ENCODE results near the gene LCTL.

The LCTL gene

GRCh38 chr15:66545255-66545654 is 20.5 kb downstream of the LCTL start:
- H3K4me2 ChIP-seq (ENCODE audit: low read length), result no peak overlapping the region
- H3F3A ChIP-seq (ENCODE audit: control insufficient read depth, insufficient read depth), result no peaks in the 10 kb centered on the region
- no peak for TF ChIP-seq EZH2phosphoT487 (IDR thresholded peaks at IDR 0.05; ENCODE audit: borderline replicate concordance, low read length)
- no peak for TF ChIP-seq CTCF (IDR thresholded peaks at IDR 0.05; ENCODE audit: low read depth, low read length, poor library complexity, severe bottlenecking)
- no peaks in the 10 kb centered on the region for H3K27me3 ChIP-seq (ENCODE audit: control insufficient read depth, low read length)
- no peaks in the 10 kb centered on the region for H3K79me2 ChIP-seq (ENCODE audit: control insufficient read depth, low read length)
- peaks cover 45% of the 10 kb centered on the region for H3K36me3 ChIP-seq (ENCODE audit: control insufficient read depth, low read length)
- H3K4me1 ChIP-seq (ENCODE audit: control insufficient read depth, low read length), result no peaks in the 10 kb centered on the region
- H3K27ac ChIP-seq (ENCODE audit: low read depth, low read length), result no peak overlapping the region
- H4K20me1 ChIP-seq (ENCODE audit: control insufficient read depth, insufficient read depth, low read depth, low read length), result no peaks in the 10 kb centered on the region
- no peak overlapping the region for H3K4me3 ChIP-seq (ENCODE audit: low read length)
- H3K9me3 ChIP-seq (ENCODE audit: control insufficient read depth, insufficient read depth, low read length), result no peaks in the 10 kb centered on the region
- H3K9me2 ChIP-seq (replicated peaks; ENCODE audit: control insufficient read depth, low read length), result no peaks in the 10 kb centered on the region

GRCh38 chr15:66542896-66543295 is 22.9 kb downstream of the LCTL start:
- no peaks in the 10 kb centered on the region for H3K9me3 ChIP-seq (ENCODE audit: control insufficient read depth, insufficient read depth, low read length)
- H3K27me3 ChIP-seq (ENCODE audit: control insufficient read depth, low read length), result no peaks in the 10 kb centered on the region
- H3K9me2 ChIP-seq (replicated peaks; ENCODE audit: control insufficient read depth, low read length), result no peaks in the 10 kb centered on the region
- H3K4me3 ChIP-seq (ENCODE audit: low read length), result no peak overlapping the region
- H3K27ac ChIP-seq (ENCODE audit: low read depth, low read length), result no peak overlapping the region
- no peaks in the 10 kb centered on the region for H3K79me2 ChIP-seq (ENCODE audit: control insufficient read depth, low read length)
- peaks cover 48% of the 10 kb centered on the region for H3K36me3 ChIP-seq (ENCODE audit: control insufficient read depth, low read length)
- H4K20me1 ChIP-seq (ENCODE audit: control insufficient read depth, insufficient read depth, low read depth, low read length), result no peaks in the 10 kb centered on the region
- H3K4me1 ChIP-seq (ENCODE audit: control insufficient read depth, low read length), result no peaks in the 10 kb centered on the region
- H3F3A ChIP-seq (ENCODE audit: control insufficient read depth, insufficient read depth), result no peaks in the 10 kb centered on the region
- H3K4me2 ChIP-seq (ENCODE audit: low read length), result no peak overlapping the region
- TF ChIP-seq EZH2phosphoT487 (IDR thresholded peaks at IDR 0.05; ENCODE audit: borderline replicate concordance, low read length) (no peak), CTCF (IDR thresholded peaks at IDR 0.05; ENCODE audit: low read depth, low read length, poor library complexity, severe bottlenecking) (no peak)

- no peak overlapping the region for H3K27ac ChIP-seq (ENCODE audit: low read depth, low read length)
- TF ChIP-seq CTCF (IDR thresholded peaks at IDR 0.05; ENCODE audit: low read depth, low read length, poor library complexity, severe bottlenecking) (no peak), EZH2phosphoT487 (IDR thresholded peaks at IDR 0.05; ENCODE audit: borderline replicate concordance, low read length) (no peak)
- no peaks in the 10 kb centered on the region for H3F3A ChIP-seq (ENCODE audit: control insufficient read depth, insufficient read depth)
- no peaks in the 10 kb centered on the region for H3K9me3 ChIP-seq (ENCODE audit: control insufficient read depth, insufficient read depth, low read length)
- H3K4me1 ChIP-seq (ENCODE audit: control insufficient read depth, low read length), result no peaks in the 10 kb centered on the region
- no peaks in the 10 kb centered on the region for H3K79me2 ChIP-seq (ENCODE audit: control insufficient read depth, low read length)
- H3K4me2 ChIP-seq (ENCODE audit: low read length), result no peak overlapping the region
- H4K20me1 ChIP-seq (ENCODE audit: control insufficient read depth, insufficient read depth, low read depth, low read length), result no peaks in the 10 kb centered on the region
- no peaks in the 10 kb centered on the region for H3K9me2 ChIP-seq (replicated peaks; ENCODE audit: control insufficient read depth, low read length)
- no peak overlapping the region for H3K4me3 ChIP-seq (ENCODE audit: low read length)
- H3K36me3 ChIP-seq (ENCODE audit: control insufficient read depth, low read length), result peaks cover 77% of the 10 kb centered on the region
- H3K27me3 ChIP-seq (ENCODE audit: control insufficient read depth, low read length), result no peaks in the 10 kb centered on the region
Observed at GRCh38 chr15:66535056-66535455, 30.7 kb downstream of the LCTL start.

GRCh38 chr15:66524838-66525237 is 41.0 kb downstream of the LCTL start:
- H3K4me3 ChIP-seq (ENCODE audit: low read length), result no peak overlapping the region
- H3K36me3 ChIP-seq (ENCODE audit: control insufficient read depth, low read length), result peaks cover 82% of the 10 kb centered on the region
- H3K4me2 ChIP-seq (ENCODE audit: low read length), result no peak overlapping the region
- no peaks in the 10 kb centered on the region for H3K79me2 ChIP-seq (ENCODE audit: control insufficient read depth, low read length)
- H3K9me3 ChIP-seq (ENCODE audit: control insufficient read depth, insufficient read depth, low read length), result no peaks in the 10 kb centered on the region
- no peaks in the 10 kb centered on the region for H3K4me1 ChIP-seq (ENCODE audit: control insufficient read depth, low read length)
- H3K27ac ChIP-seq (ENCODE audit: low read depth, low read length), result no peak overlapping the region
- TF ChIP-seq CTCF (IDR thresholded peaks at IDR 0.05; ENCODE audit: low read depth, low read length, poor library complexity, severe bottlenecking) (no peak), EZH2phosphoT487 (IDR thresholded peaks at IDR 0.05; ENCODE audit: borderline replicate concordance, low read length) (no peak)
- no peaks in the 10 kb centered on the region for H3F3A ChIP-seq (ENCODE audit: control insufficient read depth, insufficient read depth)
- no peaks in the 10 kb centered on the region for H3K27me3 ChIP-seq (ENCODE audit: control insufficient read depth, low read length)
- no peaks in the 10 kb centered on the region for H4K20me1 ChIP-seq (ENCODE audit: control insufficient read depth, insufficient read depth, low read depth, low read length)
- H3K9me2 ChIP-seq (replicated peaks; ENCODE audit: control insufficient read depth, low read length), result no peaks in the 10 kb centered on the region

Measured in DOHH2 (cell line).